GM12878 (cell line): ENCODE data around the gene RGPD6. TPM values are rescaled to one million over a fixed set of nuclear protein-coding genes. Genes with fewer than 3 reads are reported as not detected.
"Not testable (repeated sequence)": the region's sequence is repeated elsewhere in the genome, so short reads cannot be mapped to it uniquely, and the experiment has no call there.

Experiments used
- ATAC-seq: fragments of 200-7000 bp; cut with Tn5 transposase; 3 replicates; pipeline ENCODE4 v1.9.1; 2020; ENCODE audit warnings: mild to moderate bottlenecking, moderate library complexity
- BruUV-seq: library from RNA; stranded (reverse); fragments of 400-500 nt; replicated peaks from 2 replicates; lab custom pipeline; 2021; lab: Mats Ljungman, UMichigan
- CTCF ChIA-PET: fragments of 300-600 bp; sonication (Branson Sonifier 250); formaldehyde crosslinking; extraction: SDS; loops from one replicate; lab custom pipeline; 2021; ENCODE audit warnings: inconsistent platforms; lab: Yijun Ruan, JAX
- POLR2A ChIA-PET: fragments of 350-600 bp; formaldehyde crosslinking; extraction: SDS; loops from one replicate; lab custom pipeline; 2021; ENCODE audit warnings: inconsistent platforms; lab: Charles Lee
- RAD21 ChIA-PET: fragments of 300-600 bp; sonication (Branson Sonifier 250); formaldehyde crosslinking; loops from one replicate; lab custom pipeline; 2023; ENCODE audit warnings: antibody characterized with exemption; ENCODE audit not compliant: unreplicated experiment; lab: Charles Lee
- SMC1A ChIA-PET: fragments of 300-600 bp; sonication (Branson Sonifier 250); formaldehyde crosslinking; loops from one replicate; lab custom pipeline; 2023; ENCODE audit not compliant: unreplicated experiment, uncharacterized antibody; lab: Charles Lee
- DNase-seq: peaks from one replicate; pipeline ENCODE4 v3.0.0-alpha.2; 2011; ENCODE audit warnings: low read depth, low spot score
- FAIRE-seq: peaks from 3 replicates; lab custom pipeline; 2011; peaks lifted over from hg19 to GRCh38; lab: Jason Lieb, UNC
- H2AFZ ChIP-seq: 2 replicates; pipeline ENCODE4 v1.6.0; 2011; ENCODE audit warnings: low read depth, low read length, control low read depth; ENCODE audit not compliant: control insufficient read depth
- H3K27ac ChIP-seq: 2 replicates; pipeline ENCODE4 v1.5.1; 2011; ENCODE audit warnings: control low read depth; ENCODE audit not compliant: control insufficient read depth, insufficient read depth
- H3K27me3 ChIP-seq, 2 experiments: replicated peaks in 1 of 2; 2 replicates each; pipeline versions ENCODE4 v1.6.0 to v1.6.1; 2011; ENCODE audit warnings: low read length in 1 of 2; ENCODE audit not compliant: control insufficient read depth in 2 of 2, insufficient read depth in 2 of 2
- H3K36me3 ChIP-seq, 2 experiments: 2 replicates each; pipeline ENCODE4 v1.5.1; 2011; ENCODE audit warnings: low read length in 1 of 2; ENCODE audit not compliant: control insufficient read depth in 2 of 2, insufficient read depth in 2 of 2
- H3K4me1 ChIP-seq: 2 replicates; pipeline ENCODE4 v1.6.1; 2011; ENCODE audit warnings: mild to moderate bottlenecking, low read length, moderate library complexity, mixed read lengths; ENCODE audit not compliant: control insufficient read depth, insufficient read depth
- H3K4me2 ChIP-seq: 2 replicates; pipeline ENCODE4 v1.6.0; 2011; ENCODE audit warnings: control low read depth; ENCODE audit not compliant: control insufficient read depth, insufficient read depth
- H3K4me3 ChIP-seq: fragments of 200-600 bp; sonication (generic); 2 replicates; pipeline ENCODE4 v1.5.1; 2016
- H3K79me2 ChIP-seq: 2 replicates; pipeline ENCODE4 v1.6.0; 2011; ENCODE audit warnings: low read length; ENCODE audit not compliant: control insufficient read depth, insufficient read depth
- H3K9ac ChIP-seq: 2 replicates; pipeline ENCODE4 v1.8.0; 2011; ENCODE audit warnings: low read length, control low read depth, mixed read lengths; ENCODE audit not compliant: control insufficient read depth, insufficient read depth
- H3K9me3 ChIP-seq: replicated peaks from 3 replicates; pipeline ENCODE4 v1.5.1; 2011; ENCODE audit warnings: mild to moderate bottlenecking, low read length; ENCODE audit not compliant: control insufficient read depth, insufficient read depth
- H4K20me1 ChIP-seq: 2 replicates; pipeline ENCODE4 v1.6.0; 2011; ENCODE audit not compliant: control insufficient read depth, insufficient read depth
- WGBS: methylation state at CpG from one replicate; pipeline ENCODE4 v1.1.6; 2016; ENCODE audit warnings: low lambda C conversion rate; ENCODE audit not compliant: insufficient replicate concordance, insufficient coverage; ENCODE audit errors: missing lambda C conversion rate; 5-methylcytosine and 5-hydroxymethylcytosine counted together
- in situ Hi-C: fragments of 300-500 bp; cut with MboI; formaldehyde crosslinking; loops from 9 replicates; pipeline ENCODE4 v1.14.3; 2018; ENCODE audit warnings: mixed read lengths
- intact Hi-C: fragments of 100-400 bp; cut with micrococcal nuclease; formaldehyde crosslinking; loops from one replicate; pipeline ENCODE4 v1.14.2; 2022; ENCODE audit not compliant: unreplicated experiment
- polyA plus RNA-seq, 11 experiments: library from polyadenylated mRNA; depleted of rRNA in 4 of 11; unstranded in 6 of 11; stranded (reverse) in 5 of 11; fragments of >200 nt; fragmentation: Nextera tagmentation in 4 of 11; fragmentation: Illumina TruSeq in 1 of 11; extraction: Ambion mirVana in 4 of 11; extraction: Trizol in 1 of 11; gene quantifications; 1 replicate in 1 of 11; 2 replicates in 10 of 11; pipeline versions ENCODE4 v1.2.1 to v1.2.3, GENCODE V29; 2011 to 2016; ENCODE audit warnings: inconsistent platforms in 2 of 11, missing spikeins in 2 of 11, low read depth in 1 of 11
- total RNA-seq, 4 experiments: library from RNA; depleted of rRNA in 3 of 4; stranded (reverse); fragments of >200 nt in 3 of 4; fragmentation: Illumina TruSeq in 1 of 4; extraction: Trizol in 1 of 4; gene quantifications; 2 replicates each; pipeline versions ENCODE4 v1.2.1 to v1.2.3, GENCODE V29; 2013 to 2021

The RGPD6 gene
- total and polyA plus RNA-seq, 10 of the 15 experiments (the other 5 are each of a cell fraction or from before 2014, with no cell fraction given) = 2.7 to 13.7 (median 8.5) TPM

DNA sequence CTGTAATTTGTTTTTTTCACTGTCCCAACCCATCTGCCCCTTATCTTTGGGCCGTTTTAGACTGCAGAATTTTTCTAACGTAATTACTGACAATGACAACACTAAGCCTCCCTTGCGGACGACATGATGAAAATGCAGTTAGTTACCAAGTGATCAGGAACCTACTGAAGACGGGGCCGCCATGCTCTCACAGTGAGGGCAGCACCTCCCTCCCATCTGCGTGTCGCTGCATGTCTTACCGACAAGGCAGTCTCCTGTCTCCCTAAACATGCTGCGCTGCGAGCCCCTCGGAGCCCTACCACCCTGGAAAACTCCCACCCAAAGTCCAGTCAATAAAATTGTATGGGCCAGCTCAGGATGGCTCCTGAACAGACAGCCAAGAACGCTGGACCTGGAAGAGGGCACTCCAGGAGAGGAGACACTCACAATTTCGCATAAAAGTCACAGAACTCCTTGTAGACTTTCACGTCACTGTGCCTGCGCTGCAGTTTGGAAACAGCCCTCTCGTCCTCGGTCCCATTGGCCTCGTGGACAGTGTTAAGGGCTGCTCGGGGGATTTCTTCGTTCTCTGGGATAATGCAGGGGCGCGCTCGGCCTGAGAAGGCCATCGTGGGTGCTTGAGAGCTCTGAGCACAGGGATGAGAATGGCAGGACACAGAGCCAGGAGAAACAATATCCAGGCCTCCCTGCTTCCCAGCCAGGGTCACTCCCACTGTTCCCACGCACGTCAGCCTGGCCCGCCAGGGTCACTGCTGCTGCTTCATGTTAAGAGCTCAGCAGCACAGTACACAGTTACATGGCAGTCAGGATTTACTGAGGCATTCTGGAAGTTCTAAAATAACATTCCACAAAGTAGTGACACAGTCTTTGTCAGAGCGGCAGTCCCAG lies 104.6 kb downstream of the RGPD6 start, which contains the start of gene LIMS4:
LIMS4 (minus strand) TSS at position 646 of the 888 bp plus-strand sequence; CDS start at position 608, 38 bp downstream.
- H3K4me2 ChIP-seq, CTCF ChIA-PET, ATAC-seq, H3K27me3 ChIP-seq, H4K20me1 ChIP-seq, FAIRE-seq, intact Hi-C loops, POLR2A ChIA-PET, H2AFZ ChIP-seq, H3K9me3 ChIP-seq, RAD21 ChIA-PET, DNase-seq, in situ Hi-C loops, SMC1A ChIA-PET, H3K9ac ChIP-seq, H3K27ac ChIP-seq, H3K4me3 ChIP-seq, H3K36me3 ChIP-seq, H3K79me2 ChIP-seq, BruUV-seq, H3K4me1 ChIP-seq: not testable (repeated sequence)
- no CpG with 5 or more reads among the region's 29 CpGs for WGBS

DNA sequence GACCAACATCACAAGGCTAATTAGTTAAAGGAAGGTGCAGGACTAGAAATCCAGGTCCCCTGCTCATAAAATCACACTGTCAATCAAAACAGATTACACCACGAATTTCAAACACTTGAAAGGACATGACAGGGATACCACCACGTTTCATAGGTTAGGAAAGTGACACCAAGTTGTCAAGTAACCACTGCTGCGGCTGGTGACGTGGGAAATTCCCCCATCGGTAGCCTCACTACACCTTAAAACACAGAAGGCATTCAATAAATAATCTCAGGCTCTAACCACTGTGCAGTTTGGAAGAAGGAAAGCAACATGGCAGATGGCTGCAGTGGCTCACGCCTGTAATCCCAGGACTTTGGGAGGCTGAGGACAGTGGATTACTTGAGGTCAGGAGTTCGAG lies 108.1 kb downstream of the RGPD6 start:
- intact Hi-C loops, BruUV-seq: not testable (repeated sequence)
- no CpG with 5 or more reads among the region's 7 CpGs for WGBS

DNA sequence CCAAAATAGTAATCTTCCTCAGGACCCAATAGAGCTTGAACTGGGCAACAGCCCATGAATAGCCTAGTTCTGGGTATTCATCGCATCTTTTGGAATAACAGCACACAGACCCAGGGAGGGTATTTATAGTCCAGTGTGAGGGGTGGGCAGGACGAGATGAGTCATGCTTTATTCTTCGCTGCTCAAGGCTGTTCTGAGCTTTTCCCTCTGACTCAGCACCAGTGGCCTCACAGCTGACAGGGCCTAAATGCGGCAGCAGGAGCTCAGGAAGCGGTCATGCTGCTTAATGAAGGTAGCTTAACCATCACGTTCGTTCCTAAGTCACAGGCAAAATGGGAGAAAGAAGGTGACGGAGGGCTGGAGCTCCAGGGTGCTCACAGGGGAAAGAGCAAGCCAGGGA lies 111.7 kb downstream of the RGPD6 start:
- POLR2A ChIA-PET, H3K4me2 ChIP-seq, CTCF ChIA-PET, H3K79me2 ChIP-seq, in situ Hi-C loops, H3K27me3 ChIP-seq, H4K20me1 ChIP-seq, SMC1A ChIA-PET, FAIRE-seq, H3K27ac ChIP-seq, DNase-seq, BruUV-seq, intact Hi-C loops, H3K4me1 ChIP-seq, H3K9me3 ChIP-seq, H3K9ac ChIP-seq, H3K36me3 ChIP-seq, RAD21 ChIA-PET, H2AFZ ChIP-seq, H3K4me3 ChIP-seq: not testable (repeated sequence)
- WGBS = no CpG with 5 or more reads among the region's 8 CpGs
- peak; percentile 90 for ATAC-seq

More for the DNA sequence above, 108.1 kb downstream of the RGPD6 start:
- H3K27ac ChIP-seq, H2AFZ ChIP-seq, H3K9ac ChIP-seq, H3K4me2 ChIP-seq, H3K36me3 ChIP-seq, RAD21 ChIA-PET, FAIRE-seq, DNase-seq, H3K4me1 ChIP-seq, CTCF ChIA-PET, in situ Hi-C loops, H3K9me3 ChIP-seq, SMC1A ChIA-PET, H4K20me1 ChIP-seq, H3K79me2 ChIP-seq, H3K27me3 ChIP-seq, H3K4me3 ChIP-seq, POLR2A ChIA-PET: not testable (repeated sequence)
- 0 out of 3 replicates have a peak, but pooled peaks have one; percentile 16 for ATAC-seq
